Effector memory CD4-positive, alpha-beta T cell (primary cell): ENCODE measurements around the gene MYMX.
A peak's percentile ranks its signal among the peaks of the same experiment; 100 is the strongest.

Source experiments
- DNase-seq, 3 donors: peaks; one replicate each; pipeline ENCODE4 v3.0.0-alpha.2; 2020
- H3K27ac ChIP-seq: 2 replicates; pipeline ENCODE4 v1.7.0; 2013; ENCODE audit warnings: mild to moderate bottlenecking, low read length, moderate library complexity; ENCODE audit not compliant: insufficient read depth, poor library complexity, severe bottlenecking
- H3K27me3 ChIP-seq: replicated peaks from 2 replicates; pipeline ENCODE4 v1.7.0; 2013; ENCODE audit warnings: mild to moderate bottlenecking, low read length; ENCODE audit not compliant: insufficient read depth, control insufficient read depth, poor library complexity, severe bottlenecking
- H3K36me3 ChIP-seq: 2 replicates; pipeline ENCODE4 v1.7.0; 2013; ENCODE audit warnings: mild to moderate bottlenecking, low read length, moderate library complexity; ENCODE audit not compliant: control insufficient read depth, insufficient read depth
- H3K4me1 ChIP-seq: 2 replicates; pipeline ENCODE4 v1.7.0; 2013; ENCODE audit warnings: low read length, mild to moderate bottlenecking; ENCODE audit not compliant: control insufficient read depth, insufficient read depth, poor library complexity, severe bottlenecking
- H3K4me3 ChIP-seq: 2 replicates; pipeline ENCODE4 v1.7.0; 2013; ENCODE audit warnings: low read length, low read depth, mild to moderate bottlenecking; ENCODE audit not compliant: insufficient read depth, poor library complexity, severe bottlenecking
- H3K9me3 ChIP-seq: 2 replicates; pipeline ENCODE4 v1.7.0; 2013; ENCODE audit warnings: mild to moderate bottlenecking, low read length, moderate library complexity; ENCODE audit not compliant: control insufficient read depth

The MYMX gene

GRCh38 chr6:44237813-44238433, 21.2 kb downstream of the MYMX start:
- H3K27me3 ChIP-seq: no peaks in the 10 kb centered on the region
- H3K4me3 ChIP-seq: peak overlapping the region; percentile 75
- no peaks in the 10 kb centered on the region for H3K36me3 ChIP-seq
- peak; percentile 58 to 69 (median 62) for DNase-seq
- peak overlapping the region; percentile 87 for H3K27ac ChIP-seq
- peaks cover 5% of the 10 kb centered on the region for H3K4me1 ChIP-seq
- H3K9me3 ChIP-seq: no peaks in the 10 kb centered on the region

GRCh38 chr6:44238687-44239350, 22.1 kb downstream of the MYMX start:
- Histone ChIP-seq H3K4me3 (no peak overlapping the region), H3K27me3 (no peaks in the 10 kb centered on the region), H3K36me3 (no peaks in the 10 kb centered on the region), H3K27ac (no peak overlapping the region), H3K4me1 (peaks cover 5% of the 10 kb centered on the region), H3K9me3 (no peaks in the 10 kb centered on the region)
- DNase-seq: no peak

GRCh38 chr6:44243345-44243744, 26.6 kb downstream of the MYMX start:
- Histone ChIP-seq H3K27ac (no peak overlapping the region), H3K36me3 (peaks cover 1% of the 10 kb centered on the region), H3K9me3 (no peaks in the 10 kb centered on the region), H3K4me3 (no peak overlapping the region), H3K27me3 (no peaks in the 10 kb centered on the region), H3K4me1 (peaks cover 10% of the 10 kb centered on the region)
- DNase-seq: no peak

- peak overlapping the region; percentile 83 for H3K27ac ChIP-seq
- H3K4me3 ChIP-seq: peak overlapping the region; percentile 80
- no peaks in the 10 kb centered on the region for H3K9me3 ChIP-seq
- peaks cover 18% of the 10 kb centered on the region for H3K4me1 ChIP-seq
- DNase-seq: no peak
- H3K36me3 ChIP-seq: peaks cover 21% of the 10 kb centered on the region
- H3K27me3 ChIP-seq: no peaks in the 10 kb centered on the region
Measured at GRCh38 chr6:44245391-44245911, 28.7 kb downstream of the MYMX start.

GRCh38 chr6:44245912-44246662, 29.4 kb downstream of the MYMX start:
- peaks cover 27% of the 10 kb centered on the region for H3K36me3 ChIP-seq
- H3K4me1 ChIP-seq: peaks cover 18% of the 10 kb centered on the region
- peak overlapping the region; percentile 83 for H3K27ac ChIP-seq
- no peaks in the 10 kb centered on the region for H3K27me3 ChIP-seq
- no peaks in the 10 kb centered on the region for H3K9me3 ChIP-seq
- DNase-seq: peak; percentile 57 to 74 (median 66)
- peak overlapping the region; percentile 80 for H3K4me3 ChIP-seq

GRCh38 chr6:44246663-44247337, 30.1 kb downstream of the MYMX start, which contains the start of gene HSP90AB1:
HSP90AB1 (plus strand) TSS chr6:44247101; CDS start chr6:44248630, 1,529 bp downstream.
- peaks cover 18% of the 10 kb centered on the region for H3K4me1 ChIP-seq
- DNase-seq: peak; percentile 95 to 96 (median 96)
- peak within 1 kb of the TSS; percentile 83 for H3K27ac ChIP-seq
- no peaks in the 10 kb centered on the region for H3K9me3 ChIP-seq
- H3K4me3 ChIP-seq: peak within 1 kb of the TSS; percentile 80
- H3K36me3 ChIP-seq: peaks cover 35% of the 10 kb centered on the region
- no peaks in the 10 kb centered on the region for H3K27me3 ChIP-seq

- H3K27ac ChIP-seq: peak overlapping the region; percentile 83
- H3K27me3 ChIP-seq: no peaks in the 10 kb centered on the region
- peaks cover 43% of the 10 kb centered on the region for H3K36me3 ChIP-seq
- DNase-seq: peak; percentile 80 to 87 (median 86)
- no peaks in the 10 kb centered on the region for H3K9me3 ChIP-seq
- peak overlapping the region; percentile 80 for H3K4me3 ChIP-seq
- H3K4me1 ChIP-seq: peaks cover 18% of the 10 kb centered on the region
Measured at GRCh38 chr6:44247338-44248302, 30.9 kb downstream of the MYMX start.

- no peaks in the 10 kb centered on the region for H3K27me3 ChIP-seq
- peaks cover 52% of the 10 kb centered on the region for H3K36me3 ChIP-seq
- H3K9me3 ChIP-seq: no peaks in the 10 kb centered on the region
- H3K4me3 ChIP-seq: peak overlapping the region; percentile 80
- no peak for DNase-seq
- peak overlapping the region; percentile 3 for H3K27ac ChIP-seq
- H3K4me1 ChIP-seq: peaks cover 18% of the 10 kb centered on the region
Measured at GRCh38 chr6:44248579-44248978, 31.9 kb downstream of the MYMX start.
